T-helper 1 cell treated with Interleukin-12 subunit alpha and Interleukin-12 subunit beta and Interleukin-4 antibody, amounts not matched to agents 30 μg/mL and 1 μg/mL, for 36 hours (primary cell): Measurements from ENCODE around the gene NENF.
A peak's percentile ranks its signal among the peaks of the same experiment; 100 is the strongest.
"Not testable (repeated sequence)": the region's sequence is repeated elsewhere in the genome, so short reads cannot be mapped to it uniquely, and the experiment has no call there.

Experiments used
- H3K27ac Mint-ChIP-seq: one replicate; pipeline ENCODE4 v1.8.0; 2021; ENCODE audit warnings: mild to moderate bottlenecking, mixed read lengths
- H3K27me3 Mint-ChIP-seq: one replicate; pipeline ENCODE4 v1.8.0; 2021; ENCODE audit warnings: low read depth, mixed read lengths
- H3K36me3 Mint-ChIP-seq: one replicate; pipeline ENCODE4 v1.8.0; 2021; ENCODE audit warnings: low read depth, mixed read lengths
- H3K4me1 Mint-ChIP-seq: one replicate; pipeline ENCODE4 v1.8.0; 2021; ENCODE audit warnings: low read depth, mixed read lengths
- H3K4me3 Mint-ChIP-seq: one replicate; pipeline ENCODE4 v1.8.0; 2021; ENCODE audit warnings: mild to moderate bottlenecking, moderate library complexity, mixed read lengths
- H3K9me3 Mint-ChIP-seq: one replicate; pipeline ENCODE4 v1.8.0; 2021; ENCODE audit warnings: mixed read lengths

Gene NENF

DNA sequence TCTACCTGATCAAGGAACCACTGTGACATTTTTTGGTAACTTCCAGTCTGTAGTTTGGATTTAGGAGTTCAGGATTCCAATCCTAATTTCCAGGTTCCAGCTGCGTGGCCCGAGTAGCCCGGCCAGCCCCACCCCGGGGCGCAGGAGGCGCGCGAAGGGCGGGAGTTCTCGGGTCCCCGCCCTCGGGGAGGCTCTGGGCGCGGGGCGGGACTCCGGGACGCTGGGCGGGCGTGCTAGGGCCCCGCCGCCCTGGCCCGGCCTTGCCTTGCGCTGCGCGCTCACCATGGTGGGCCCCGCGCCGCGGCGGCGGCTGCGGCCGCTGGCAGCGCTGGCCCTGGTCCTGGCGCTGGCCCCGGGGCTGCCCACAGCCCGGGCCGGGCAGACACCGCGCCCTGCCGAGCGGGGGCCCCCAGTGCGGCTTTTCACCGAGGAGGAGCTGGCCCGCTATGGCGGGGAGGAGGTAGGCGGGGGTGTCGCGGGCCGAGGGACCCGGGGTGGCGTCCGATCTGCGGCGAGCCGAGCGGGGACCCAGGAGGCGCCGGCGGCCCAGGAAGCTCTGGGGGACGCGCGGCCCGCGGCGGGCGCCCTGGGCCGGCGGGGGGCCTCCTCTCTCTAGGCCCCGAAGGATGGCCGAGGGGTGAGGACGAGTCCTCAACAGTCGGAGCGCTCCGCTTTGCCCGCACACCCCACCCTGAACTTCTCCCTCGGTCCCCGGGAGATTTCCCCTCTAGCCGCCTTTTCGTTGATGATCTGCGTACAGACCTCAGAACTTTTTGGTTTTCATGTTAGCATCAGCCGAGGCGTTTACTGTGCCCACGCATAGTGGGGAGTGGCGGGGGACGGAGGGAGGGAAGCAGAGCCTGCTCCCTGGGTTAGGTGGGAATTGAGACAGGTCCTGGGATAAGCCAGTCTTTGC is at the start of gene NENF:
Gene NENF (plus strand): TSS at position 260 of the 916 bp plus-strand sequence. CDS start 24 bp downstream, at position 284.
- no peaks in the 10 kb centered on the region for H3K9me3 Mint-ChIP-seq
- H3K4me3 Mint-ChIP-seq: peak within 1 kb of the TSS; percentile 68
- peaks cover 2% of the 10 kb centered on the region for H3K36me3 Mint-ChIP-seq
- peaks cover 26% of the 10 kb centered on the region for H3K4me1 Mint-ChIP-seq
- no peak within 1 kb of the TSS for H3K27ac Mint-ChIP-seq
- peaks cover 6% of the 10 kb centered on the region for H3K27me3 Mint-ChIP-seq

DNA sequence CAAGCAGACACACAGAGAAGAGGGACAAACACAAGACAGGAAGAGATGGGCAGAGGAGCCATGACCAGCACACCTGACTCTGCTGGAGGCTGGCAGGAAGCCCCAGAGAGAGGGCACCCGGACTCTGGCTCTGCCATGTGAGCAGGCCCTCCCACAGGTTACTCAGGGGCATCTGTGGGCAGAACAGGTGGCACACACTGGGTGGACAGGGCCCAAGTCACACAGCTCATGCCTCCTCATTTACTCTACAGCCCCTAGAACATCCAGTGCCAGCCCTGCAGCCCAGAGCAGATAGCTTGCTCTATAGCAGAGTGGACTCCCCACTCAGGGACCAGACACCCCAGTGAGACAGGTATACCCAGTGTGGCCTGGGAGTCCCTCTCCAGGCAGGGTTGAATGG is 46.7 kb upstream of the NENF start:
- Mint-ChIP-seq H3K4me1 (peaks cover 6% of the 10 kb centered on the region), H3K4me3 (no peak overlapping the region), H3K36me3 (peaks cover 40% of the 10 kb centered on the region), H3K9me3 (peaks cover 11% of the 10 kb centered on the region), H3K27me3 (no peaks in the 10 kb centered on the region), H3K27ac (no peak overlapping the region)

DNA sequence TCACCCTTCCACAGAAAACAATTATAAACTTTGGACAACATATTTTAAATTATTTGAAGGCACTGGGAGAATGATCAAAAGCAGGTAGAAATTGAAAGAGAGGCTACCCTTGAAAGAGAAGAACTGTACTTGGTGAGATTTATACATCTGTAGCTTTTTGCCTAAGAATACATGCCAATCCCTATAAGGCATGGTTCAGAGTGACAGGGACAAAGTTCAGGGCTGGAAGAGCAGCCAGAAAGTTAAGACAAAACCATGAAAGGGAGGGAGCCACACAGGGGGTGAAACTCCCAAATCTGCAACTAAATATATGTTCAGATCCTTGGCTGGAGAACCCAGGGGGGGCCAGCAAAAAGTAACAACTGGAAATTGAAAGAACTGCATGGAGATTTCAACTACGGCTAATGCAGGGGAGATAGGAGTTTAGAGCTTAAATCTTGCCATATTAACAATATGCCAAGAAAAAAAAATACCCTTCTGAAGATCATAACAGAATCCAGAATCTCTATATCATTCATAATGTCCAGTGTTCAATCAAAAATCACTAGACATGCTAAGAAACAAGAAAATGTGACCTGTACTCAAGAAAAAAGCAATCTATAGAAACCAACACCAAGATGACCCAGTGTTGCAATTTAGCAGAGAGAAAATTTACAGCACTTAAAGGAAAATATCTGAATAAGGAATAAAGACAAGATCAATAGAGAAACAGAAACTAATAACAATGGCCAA is 43.6 kb upstream of the NENF start:
- no peak overlapping the region for H3K27ac Mint-ChIP-seq
- no peaks in the 10 kb centered on the region for H3K27me3 Mint-ChIP-seq
- peaks cover 44% of the 10 kb centered on the region for H3K36me3 Mint-ChIP-seq
- peaks cover 11% of the 10 kb centered on the region for H3K4me1 Mint-ChIP-seq
- H3K4me3 Mint-ChIP-seq: no peak overlapping the region
- peaks cover 21% of the 10 kb centered on the region for H3K9me3 Mint-ChIP-seq

GRCh38 chr1:212395678-212396437 is 36.9 kb upstream of the NENF start:
- not testable (repeated sequence) for H3K4me1 Mint-ChIP-seq, H3K27me3 Mint-ChIP-seq, H3K4me3 Mint-ChIP-seq, H3K27ac Mint-ChIP-seq
- H3K36me3 Mint-ChIP-seq: peaks cover 38% of the 10 kb centered on the region
- H3K9me3 Mint-ChIP-seq: peaks cover 20% of the 10 kb centered on the region

DNA sequence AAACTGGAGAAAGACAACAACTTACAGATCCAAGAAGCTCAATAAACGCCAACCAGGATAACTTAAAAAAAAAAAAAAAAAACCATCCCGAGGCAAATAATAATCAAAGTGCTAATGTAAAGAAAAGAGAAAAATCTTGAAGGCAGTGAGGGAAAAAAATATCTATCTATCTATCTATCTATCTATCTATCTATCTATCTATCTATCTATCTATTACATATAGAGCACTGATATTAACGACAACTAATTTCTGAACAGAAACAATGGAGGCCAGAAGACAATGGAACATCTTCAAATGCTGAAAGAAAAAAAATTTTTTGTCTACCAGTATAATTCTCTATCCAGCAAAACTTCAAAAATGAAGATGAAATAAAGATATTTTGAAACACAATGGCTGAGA is 36.1 kb upstream of the NENF start:
- peaks cover 2% of the 10 kb centered on the region for H3K4me1 Mint-ChIP-seq
- H3K27ac Mint-ChIP-seq: no peak overlapping the region
- peaks cover 34% of the 10 kb centered on the region for H3K36me3 Mint-ChIP-seq
- no peaks in the 10 kb centered on the region for H3K27me3 Mint-ChIP-seq
- no peak overlapping the region for H3K4me3 Mint-ChIP-seq
- peaks cover 18% of the 10 kb centered on the region for H3K9me3 Mint-ChIP-seq

DNA sequence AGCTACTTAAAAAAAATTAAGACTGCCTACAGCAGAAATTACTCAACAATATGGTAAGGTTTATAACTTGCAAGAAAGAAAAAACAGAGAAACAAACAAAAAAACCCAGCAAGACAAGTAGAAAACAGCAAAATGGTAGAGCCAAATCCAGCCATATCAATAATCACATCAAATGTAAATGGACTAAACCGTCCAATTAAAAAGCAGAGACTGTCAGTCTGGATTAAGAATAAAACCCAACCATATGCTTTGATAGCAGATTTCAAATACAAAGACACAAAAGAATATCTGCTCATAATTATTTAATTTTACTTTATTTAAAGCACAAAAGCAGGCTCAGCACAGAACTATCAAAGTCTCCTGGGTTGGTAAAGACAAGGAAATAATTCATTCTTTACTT is 35.5 kb upstream of the NENF start:
- Mint-ChIP-seq H3K4me1 (no peaks in the 10 kb centered on the region), H3K27me3 (no peaks in the 10 kb centered on the region), H3K9me3 (peaks cover 14% of the 10 kb centered on the region), H3K27ac (no peak overlapping the region), H3K36me3 (peaks cover 36% of the 10 kb centered on the region), H3K4me3 (no peak overlapping the region)

GRCh38 chr1:212401042-212401441 is 31.7 kb upstream of the NENF start:
- Mint-ChIP-seq H3K4me1 (no peaks in the 10 kb centered on the region), H3K9me3 (peaks cover 9% of the 10 kb centered on the region), H3K27me3 (no peaks in the 10 kb centered on the region), H3K27ac (no peak overlapping the region), H3K36me3 (peaks cover 40% of the 10 kb centered on the region), H3K4me3 (no peak overlapping the region)

- Mint-ChIP-seq H3K9me3 (peaks cover under 1% of the 10 kb centered on the region), H3K4me1 (no peaks in the 10 kb centered on the region), H3K4me3 (no peak overlapping the region), H3K27me3 (no peaks in the 10 kb centered on the region), H3K36me3 (peaks cover 36% of the 10 kb centered on the region), H3K27ac (no peak overlapping the region)
Observed at GRCh38 chr1:212401838-212402582, 30.7 kb upstream of the NENF start.

- H3K27ac Mint-ChIP-seq: no peak overlapping the region
- H3K36me3 Mint-ChIP-seq: peaks cover 36% of the 10 kb centered on the region
- no peak overlapping the region for H3K4me3 Mint-ChIP-seq
- no peaks in the 10 kb centered on the region for H3K27me3 Mint-ChIP-seq
- no peaks in the 10 kb centered on the region for H3K9me3 Mint-ChIP-seq
- no peaks in the 10 kb centered on the region for H3K4me1 Mint-ChIP-seq
Observed at GRCh38 chr1:212402666-212403321, 29.9 kb upstream of the NENF start.

DNA sequence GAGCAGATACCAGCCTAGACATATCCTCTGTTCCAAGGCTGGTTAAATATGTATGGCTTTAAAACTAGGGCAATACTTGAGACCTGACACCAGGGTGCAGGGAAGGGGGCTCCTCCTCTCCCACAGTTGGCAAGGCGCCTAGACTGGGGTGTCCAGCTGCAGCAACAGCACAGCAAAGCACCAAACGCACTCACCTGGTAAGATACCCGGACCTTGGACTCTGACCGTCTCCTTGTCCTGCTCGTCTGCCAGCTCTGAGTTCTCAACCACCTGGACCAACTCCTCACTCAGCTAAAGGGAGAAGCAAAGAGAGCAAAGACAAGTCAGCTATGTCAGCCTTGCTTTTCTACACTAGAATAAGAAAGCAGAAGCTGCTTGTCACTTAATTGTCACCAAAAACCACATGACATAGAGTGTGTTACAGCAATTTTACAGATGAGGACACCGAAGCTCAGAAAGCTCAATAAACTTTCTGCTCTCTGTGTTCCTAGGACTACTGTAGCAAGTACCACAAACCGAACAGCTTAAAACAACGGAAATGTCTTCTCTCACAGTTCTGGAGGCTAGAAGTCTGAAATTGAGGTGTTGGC is 22.4 kb upstream of the NENF start:
- H3K36me3 Mint-ChIP-seq: peaks cover 43% of the 10 kb centered on the region
- H3K27ac Mint-ChIP-seq: no peak overlapping the region
- H3K27me3 Mint-ChIP-seq: no peaks in the 10 kb centered on the region
- peaks cover 26% of the 10 kb centered on the region for H3K4me1 Mint-ChIP-seq
- no peaks in the 10 kb centered on the region for H3K9me3 Mint-ChIP-seq
- H3K4me3 Mint-ChIP-seq: no peak overlapping the region

DNA sequence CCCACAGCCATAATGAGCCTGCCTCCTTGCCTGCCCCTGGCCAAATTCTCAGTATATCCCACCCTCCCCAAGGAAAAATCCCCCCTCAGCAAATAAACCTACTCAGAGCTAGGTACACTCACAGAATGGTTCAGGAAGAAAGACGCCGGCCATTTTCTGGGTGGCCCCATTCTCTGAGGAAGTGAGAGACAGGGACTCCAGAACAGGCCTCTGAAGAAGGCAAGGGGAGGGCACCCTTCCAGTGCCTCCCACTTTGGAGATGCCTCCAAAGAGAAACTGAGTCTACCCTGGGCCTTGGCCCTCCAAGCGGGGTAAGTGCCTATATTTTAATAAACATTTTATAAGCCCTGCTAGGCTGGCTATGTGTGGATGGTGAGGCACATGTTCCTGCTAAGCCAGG is 20.3 kb upstream of the NENF start:
- H3K27me3 Mint-ChIP-seq: no peaks in the 10 kb centered on the region
- H3K9me3 Mint-ChIP-seq: no peaks in the 10 kb centered on the region
- peaks cover 26% of the 10 kb centered on the region for H3K4me1 Mint-ChIP-seq
- no peak overlapping the region for H3K4me3 Mint-ChIP-seq
- peaks cover 35% of the 10 kb centered on the region for H3K36me3 Mint-ChIP-seq
- no peak overlapping the region for H3K27ac Mint-ChIP-seq

DNA sequence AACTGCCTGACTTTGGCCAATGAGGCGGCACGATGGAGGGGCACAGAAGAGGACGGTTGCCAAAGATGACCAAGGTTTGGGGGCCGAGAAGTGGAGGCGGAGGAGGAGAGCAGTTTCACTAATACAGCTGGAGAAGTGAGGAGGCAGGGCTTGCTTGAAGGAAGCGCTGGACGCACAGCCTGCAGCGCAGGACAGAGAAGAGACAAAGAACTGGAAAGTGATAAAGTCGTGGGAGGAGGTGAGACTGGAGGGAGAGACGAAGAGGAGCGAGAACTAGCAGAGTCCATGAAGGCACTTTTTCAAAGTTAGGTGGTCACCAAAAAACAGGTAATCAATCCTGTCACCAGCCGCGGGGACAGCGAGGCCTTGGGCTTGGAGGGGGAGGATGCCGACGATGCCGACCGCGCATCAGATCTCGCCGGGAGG is 18.8 kb upstream of the NENF start:
- Mint-ChIP-seq H3K9me3 (no peaks in the 10 kb centered on the region), H3K27ac (peak overlapping the region; percentile 56), H3K4me3 (peak overlapping the region; percentile 99), H3K4me1 (peaks cover 26% of the 10 kb centered on the region), H3K27me3 (no peaks in the 10 kb centered on the region), H3K36me3 (peaks cover 28% of the 10 kb centered on the region)

DNA sequence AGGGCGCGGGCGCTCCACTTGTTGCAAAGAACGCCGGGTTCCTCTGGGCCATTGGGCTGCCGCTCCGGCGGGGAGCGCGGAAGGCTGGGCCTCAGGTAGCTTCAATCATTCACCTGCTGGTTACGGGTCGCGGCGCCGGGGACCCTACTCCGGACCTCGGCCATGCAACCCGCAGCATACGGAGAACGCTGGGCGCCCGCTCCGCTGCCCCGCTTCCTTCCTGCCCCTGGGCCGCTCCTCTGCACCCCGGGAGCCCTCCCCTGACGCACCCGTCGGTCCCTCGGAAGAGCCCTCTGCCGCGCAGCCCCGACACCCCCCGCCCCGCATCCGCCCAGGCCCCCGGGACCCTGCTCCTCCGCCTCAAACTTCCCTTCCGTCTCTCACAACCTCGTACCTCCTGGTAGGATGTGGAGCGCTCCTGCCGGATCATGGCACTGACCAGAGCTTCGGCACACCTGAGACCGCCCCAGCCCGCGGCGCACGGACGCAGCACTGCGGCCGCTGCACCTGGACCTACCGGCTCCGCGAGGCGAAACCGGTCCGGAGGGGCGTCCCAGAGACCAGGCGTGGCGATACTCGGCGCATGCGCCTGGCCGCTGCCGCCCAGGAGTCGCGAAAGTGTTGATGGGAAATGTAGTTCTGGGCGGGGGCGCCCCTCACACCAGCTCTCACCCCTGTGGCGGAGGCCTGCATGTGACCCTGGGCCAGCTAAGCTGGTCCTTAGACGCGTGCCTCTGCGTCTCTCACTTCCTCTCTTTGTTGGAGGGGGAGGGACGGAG is 18.2 kb upstream of the NENF start, which contains the start of gene PACC1:
Gene PACC1 (minus strand): TSS at position 559 of the 779 bp plus-strand sequence. CDS start 129 bp downstream, at position 430.
- Mint-ChIP-seq H3K4me3 (peak within 1 kb of the TSS; percentile 99), H3K4me1 (peaks cover 23% of the 10 kb centered on the region)

More for the DNA sequence above, 18.2 kb upstream of the NENF start, which contains the start of gene PACC1:
- peak within 1 kb of the TSS; percentile 93 for H3K27ac Mint-ChIP-seq
- no peaks in the 10 kb centered on the region for H3K9me3 Mint-ChIP-seq
- H3K36me3 Mint-ChIP-seq: peaks cover 22% of the 10 kb centered on the region
- no peaks in the 10 kb centered on the region for H3K27me3 Mint-ChIP-seq
